Measurements from ENCODE around the gene RPTN. TPM values are rescaled to one million over a fixed set of nuclear protein-coding genes. Genes with fewer than 3 reads are reported as not detected.

Gene RPTN
- total RNA-seq, 1 experiment from 2014 or later, result not detected

DNA sequence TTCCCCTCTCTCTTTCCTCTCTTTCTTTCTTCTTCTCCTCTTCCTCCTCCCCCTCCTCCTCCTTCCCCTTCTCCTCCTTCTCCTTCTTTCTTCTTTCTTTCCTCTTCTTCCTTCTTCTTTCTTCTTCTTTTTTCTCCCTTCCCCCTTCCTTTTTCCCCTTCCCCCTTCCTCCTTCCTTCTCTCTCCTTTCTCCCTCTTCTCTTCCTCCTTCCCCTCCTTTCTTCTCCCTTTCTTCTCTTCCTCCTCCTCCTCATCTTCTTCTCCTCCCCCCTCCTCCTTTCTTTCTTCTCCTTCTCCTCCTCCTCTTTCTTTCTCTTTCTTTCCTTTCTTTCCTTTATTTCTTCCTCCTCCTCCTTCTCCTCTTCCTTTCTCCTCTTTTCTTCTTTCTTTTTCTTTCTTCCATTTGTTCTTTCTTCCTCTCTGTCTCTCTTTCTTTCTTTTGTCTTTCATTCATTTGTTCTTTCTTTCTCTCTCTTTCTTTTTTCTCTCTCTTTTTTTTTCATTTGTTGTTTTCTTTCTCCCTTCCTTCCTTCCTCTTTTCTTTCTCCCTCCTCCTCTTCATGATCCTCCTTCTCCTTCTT, 38.4 kb upstream of the RPTN start:
- H3K36me3 ChIP-seq (ENCODE audit: control insufficient read depth, insufficient read depth, low read length), result no peaks in the 10 kb centered on the region
- no TSS peak for BruUV-seq (replicated peaks)
- ChIA-PET CTCF (interaction anchor here (0.9 kb wide), 1 partner anchor 144 kb away, joined by 3 read pairs; no protein-coding TSS in a partner anchor), POLR2A (no interaction called here)
- H3K27ac ChIP-seq (ENCODE audit: low read length), result no peak overlapping the region
- DNase-seq (ENCODE audit: low read depth, low spot score), result no peak
- in situ Hi-C loops (cut with HindIII; ENCODE audit: low pct_unique_long_range_greater_than_20kb, low sequenced_read_pairs) (no loop called here), intact Hi-C loops (cut with micrococcal nuclease; ENCODE audit: unreplicated experiment) (no loop called here)
- no peaks in the 10 kb centered on the region for H3K4me1 ChIP-seq (ENCODE audit: control insufficient read depth, insufficient read depth, low read length)
- H3K9me3 ChIP-seq (ENCODE audit: control insufficient read depth, insufficient read depth, low read depth, low read length), result no peaks in the 10 kb centered on the region
- ATAC-seq, result no peak
- no peaks in the 10 kb centered on the region for H3K27me3 ChIP-seq (ENCODE audit: control insufficient read depth, insufficient read depth, low read length)
- no peak overlapping the region for H3K4me3 ChIP-seq (ENCODE audit: low read depth in 2 of 2, low read length in 2 of 2)
- TF ChIP-seq POLR2AphosphoS5 (IDR thresholded peaks at IDR 0.05; ENCODE audit: low read depth, low read length) (no peak), TCF7L2 (IDR thresholded peaks at IDR 0.05; ENCODE audit: low read depth, low read length) (no peak), SIN3A (IDR thresholded peaks at IDR 0.05; ENCODE audit: borderline replicate concordance, insufficient read depth, low read depth, low read length) (no peak)
- TF ChIP-seq, protein P1, sequence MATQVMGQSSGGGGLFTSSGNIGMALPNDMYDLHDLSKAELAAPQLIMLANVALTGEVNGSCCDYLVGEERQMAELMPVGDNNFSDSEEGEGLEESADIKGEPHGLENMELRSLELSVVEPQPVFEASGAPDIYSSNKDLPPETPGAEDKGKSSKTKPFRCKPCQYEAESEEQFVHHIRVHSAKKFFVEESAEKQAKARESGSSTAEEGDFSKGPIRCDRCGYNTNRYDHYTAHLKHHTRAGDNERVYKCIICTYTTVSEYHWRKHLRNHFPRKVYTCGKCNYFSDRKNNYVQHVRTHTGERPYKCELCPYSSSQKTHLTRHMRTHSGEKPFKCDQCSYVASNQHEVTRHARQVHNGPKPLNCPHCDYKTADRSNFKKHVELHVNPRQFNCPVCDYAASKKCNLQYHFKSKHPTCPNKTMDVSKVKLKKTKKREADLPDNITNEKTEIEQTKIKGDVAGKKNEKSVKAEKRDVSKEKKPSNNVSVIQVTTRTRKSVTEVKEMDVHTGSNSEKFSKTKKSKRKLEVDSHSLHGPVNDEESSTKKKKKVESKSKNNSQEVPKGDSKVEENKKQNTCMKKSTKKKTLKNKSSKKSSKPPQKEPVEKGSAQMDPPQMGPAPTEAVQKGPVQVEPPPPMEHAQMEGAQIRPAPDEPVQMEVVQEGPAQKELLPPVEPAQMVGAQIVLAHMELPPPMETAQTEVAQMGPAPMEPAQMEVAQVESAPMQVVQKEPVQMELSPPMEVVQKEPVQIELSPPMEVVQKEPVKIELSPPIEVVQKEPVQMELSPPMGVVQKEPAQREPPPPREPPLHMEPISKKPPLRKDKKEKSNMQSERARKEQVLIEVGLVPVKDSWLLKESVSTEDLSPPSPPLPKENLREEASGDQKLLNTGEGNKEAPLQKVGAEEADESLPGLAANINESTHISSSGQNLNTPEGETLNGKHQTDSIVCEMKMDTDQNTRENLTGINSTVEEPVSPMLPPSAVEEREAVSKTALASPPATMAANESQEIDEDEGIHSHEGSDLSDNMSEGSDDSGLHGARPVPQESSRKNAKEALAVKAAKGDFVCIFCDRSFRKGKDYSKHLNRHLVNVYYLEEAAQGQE (IDR thresholded peaks at IDR 0.05; ENCODE audit: insufficient read depth in 1 of 2, low read depth in 2 of 2, low read length in 1 of 2), result no peak
- TF ChIP-seq, protein P2, sequence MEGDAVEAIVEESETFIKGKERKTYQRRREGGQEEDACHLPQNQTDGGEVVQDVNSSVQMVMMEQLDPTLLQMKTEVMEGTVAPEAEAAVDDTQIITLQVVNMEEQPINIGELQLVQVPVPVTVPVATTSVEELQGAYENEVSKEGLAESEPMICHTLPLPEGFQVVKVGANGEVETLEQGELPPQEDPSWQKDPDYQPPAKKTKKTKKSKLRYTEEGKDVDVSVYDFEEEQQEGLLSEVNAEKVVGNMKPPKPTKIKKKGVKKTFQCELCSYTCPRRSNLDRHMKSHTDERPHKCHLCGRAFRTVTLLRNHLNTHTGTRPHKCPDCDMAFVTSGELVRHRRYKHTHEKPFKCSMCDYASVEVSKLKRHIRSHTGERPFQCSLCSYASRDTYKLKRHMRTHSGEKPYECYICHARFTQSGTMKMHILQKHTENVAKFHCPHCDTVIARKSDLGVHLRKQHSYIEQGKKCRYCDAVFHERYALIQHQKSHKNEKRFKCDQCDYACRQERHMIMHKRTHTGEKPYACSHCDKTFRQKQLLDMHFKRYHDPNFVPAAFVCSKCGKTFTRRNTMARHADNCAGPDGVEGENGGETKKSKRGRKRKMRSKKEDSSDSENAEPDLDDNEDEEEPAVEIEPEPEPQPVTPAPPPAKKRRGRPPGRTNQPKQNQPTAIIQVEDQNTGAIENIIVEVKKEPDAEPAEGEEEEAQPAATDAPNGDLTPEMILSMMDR (IDR thresholded peaks at IDR 0.05), result no peak

DNA sequence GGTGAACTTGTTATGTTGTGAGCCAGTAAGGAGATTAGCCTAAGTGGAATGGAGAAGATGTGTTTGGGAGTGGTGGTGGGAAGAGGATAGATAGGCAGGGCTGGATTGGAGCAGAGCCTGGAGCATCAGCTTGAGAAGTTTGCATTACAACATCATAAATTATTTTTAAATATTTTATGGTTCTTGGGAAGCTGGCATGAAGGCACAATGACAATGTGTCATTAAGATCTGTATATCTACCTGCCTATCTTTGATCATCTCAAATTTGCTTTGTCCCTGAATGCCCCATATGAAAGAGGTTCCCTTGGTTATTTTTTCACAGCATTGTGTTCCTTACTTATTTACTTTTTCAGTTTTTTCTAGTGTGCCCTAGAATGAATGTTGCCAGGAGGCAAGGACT, 32.7 kb upstream of the RPTN start:
- ATAC-seq (no peak), DNase-seq (ENCODE audit: low read depth, low spot score) (no peak)
- intact Hi-C loops (cut with micrococcal nuclease; ENCODE audit: unreplicated experiment) (loop anchor here (2.0 kb wide), 1 partner anchor 155 kb away; no protein-coding TSS in a partner anchor), in situ Hi-C loops (cut with HindIII; ENCODE audit: low pct_unique_long_range_greater_than_20kb, low sequenced_read_pairs) (no loop called here)
- H3K9me3 ChIP-seq (ENCODE audit: control insufficient read depth, insufficient read depth, low read depth, low read length), result no peaks in the 10 kb centered on the region
- no peaks in the 10 kb centered on the region for H3K36me3 ChIP-seq (ENCODE audit: control insufficient read depth, insufficient read depth, low read length)
- H3K4me3 ChIP-seq (ENCODE audit: low read depth in 2 of 2, low read length in 2 of 2), result no peak overlapping the region
- TSS peak; percentile 69 for BruUV-seq (replicated peaks)
- ChIA-PET POLR2A (no interaction called here), CTCF (interaction anchor here (3.2 kb wide), 1 partner anchor 266 kb away, joined by 9 read pairs; no protein-coding TSS in a partner anchor)
- TF ChIP-seq TCF7L2 (IDR thresholded peaks at IDR 0.05; ENCODE audit: low read depth, low read length), result no peak
- TF ChIP-seq, protein P1 (IDR thresholded peaks at IDR 0.05; ENCODE audit: insufficient read depth in 1 of 2, low read depth in 2 of 2, low read length in 1 of 2), result no peak
- no peak for TF ChIP-seq POLR2AphosphoS5 (IDR thresholded peaks at IDR 0.05; ENCODE audit: low read depth, low read length)
- no peak for TF ChIP-seq SIN3A (IDR thresholded peaks at IDR 0.05; ENCODE audit: borderline replicate concordance, insufficient read depth, low read depth, low read length)
- TF ChIP-seq, protein P2 (IDR thresholded peaks at IDR 0.05), result no peak
- peaks cover 3% of the 10 kb centered on the region; the same call in 1 of the 2 replicates for H3K4me1 ChIP-seq (ENCODE audit: control insufficient read depth, insufficient read depth, low read length)
- H3K27ac ChIP-seq (ENCODE audit: low read length), result no peak overlapping the region
- no peaks in the 10 kb centered on the region for H3K27me3 ChIP-seq (ENCODE audit: control insufficient read depth, insufficient read depth, low read length)
